Measurements from ENCODE around the gene ESR2.

Gene ESR2

GRCh38 chr14:64296561-64296960 lies 2.4 kb upstream of the ESR2 start:
- Histone ChIP-seq H3K27ac (no peak overlapping the region), H3K9me3 (no peaks in the 10 kb centered on the region), H3K4me1 (ENCODE audit: control insufficient read depth in 1 of 2, insufficient read depth in 1 of 2, low read depth in 1 of 2, low read length in 1 of 2) (peaks cover 7 to 12% of the 10 kb centered on the region in 2 experiments), H3K36me3 (no peaks in the 10 kb centered on the region), H3K27me3 (peaks cover 81% of the 10 kb centered on the region), H3K4me3 (ENCODE audit: low read depth in 1 of 2, low read length in 1 of 2) (no peak overlapping the region)
- TF ChIP-seq, protein P1, sequence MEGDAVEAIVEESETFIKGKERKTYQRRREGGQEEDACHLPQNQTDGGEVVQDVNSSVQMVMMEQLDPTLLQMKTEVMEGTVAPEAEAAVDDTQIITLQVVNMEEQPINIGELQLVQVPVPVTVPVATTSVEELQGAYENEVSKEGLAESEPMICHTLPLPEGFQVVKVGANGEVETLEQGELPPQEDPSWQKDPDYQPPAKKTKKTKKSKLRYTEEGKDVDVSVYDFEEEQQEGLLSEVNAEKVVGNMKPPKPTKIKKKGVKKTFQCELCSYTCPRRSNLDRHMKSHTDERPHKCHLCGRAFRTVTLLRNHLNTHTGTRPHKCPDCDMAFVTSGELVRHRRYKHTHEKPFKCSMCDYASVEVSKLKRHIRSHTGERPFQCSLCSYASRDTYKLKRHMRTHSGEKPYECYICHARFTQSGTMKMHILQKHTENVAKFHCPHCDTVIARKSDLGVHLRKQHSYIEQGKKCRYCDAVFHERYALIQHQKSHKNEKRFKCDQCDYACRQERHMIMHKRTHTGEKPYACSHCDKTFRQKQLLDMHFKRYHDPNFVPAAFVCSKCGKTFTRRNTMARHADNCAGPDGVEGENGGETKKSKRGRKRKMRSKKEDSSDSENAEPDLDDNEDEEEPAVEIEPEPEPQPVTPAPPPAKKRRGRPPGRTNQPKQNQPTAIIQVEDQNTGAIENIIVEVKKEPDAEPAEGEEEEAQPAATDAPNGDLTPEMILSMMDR (IDR thresholded peaks at IDR 0.05), result no peak

GRCh38 chr14:64294672-64295413 lies 672 bp upstream of the ESR2 start:
- H3K4me1 ChIP-seq (ENCODE audit: control insufficient read depth in 1 of 2, insufficient read depth in 1 of 2, low read depth in 1 of 2, low read length in 1 of 2), result peaks cover 7 to 12% of the 10 kb centered on the region in 2 experiments
- H3K9me3 ChIP-seq, result no peaks in the 10 kb centered on the region
- peaks cover 83% of the 10 kb centered on the region for H3K27me3 ChIP-seq
- no peak overlapping the region for H3K4me3 ChIP-seq (ENCODE audit: low read depth in 1 of 2, low read length in 1 of 2)
- TF ChIP-seq, protein P1 (IDR thresholded peaks at IDR 0.05), result no peak
- no peak overlapping the region for H3K27ac ChIP-seq
- H3K36me3 ChIP-seq, result no peaks in the 10 kb centered on the region

GRCh38 chr14:64292197-64292596 lies 2.0 kb downstream of the ESR2 start:
- Histone ChIP-seq H3K9me3 (no peaks in the 10 kb centered on the region), H3K36me3 (no peaks in the 10 kb centered on the region), H3K27ac (no peak overlapping the region), H3K4me1 (ENCODE audit: control insufficient read depth in 1 of 2, insufficient read depth in 1 of 2, low read depth in 1 of 2, low read length in 1 of 2) (peaks cover 7 to 12% of the 10 kb centered on the region in 2 experiments), H3K27me3 (peaks cover 66% of the 10 kb centered on the region), H3K4me3 (ENCODE audit: low read depth in 1 of 2, low read length in 1 of 2) (no peak overlapping the region)
- TF ChIP-seq, protein P1 (IDR thresholded peaks at IDR 0.05), result no peak

- Histone ChIP-seq H3K4me1 (ENCODE audit: control insufficient read depth in 1 of 2, insufficient read depth in 1 of 2, low read depth in 1 of 2, low read length in 1 of 2) (peaks cover 4 to 7% of the 10 kb centered on the region in 2 experiments), H3K27ac (no peak overlapping the region), H3K9me3 (no peaks in the 10 kb centered on the region), H3K4me3 (ENCODE audit: low read depth in 1 of 2, low read length in 1 of 2) (no peak overlapping the region), H3K36me3 (no peaks in the 10 kb centered on the region), H3K27me3 (peaks cover 40% of the 10 kb centered on the region)
- TF ChIP-seq, protein P1 (IDR thresholded peaks at IDR 0.05), result no peak
These were observed 4.6 kb downstream of the ESR2 start for GRCh38 chr14:64289571-64289970.

GRCh38 chr14:64281805-64282204 lies 12.4 kb downstream of the ESR2 start:
- peaks cover 15% of the 10 kb centered on the region for H3K27me3 ChIP-seq
- H3K27ac ChIP-seq, result no peak overlapping the region
- H3K36me3 ChIP-seq, result no peaks in the 10 kb centered on the region
- H3K4me1 ChIP-seq (ENCODE audit: control insufficient read depth in 1 of 2, insufficient read depth in 1 of 2, low read depth in 1 of 2, low read length in 1 of 2), result no peaks in the 10 kb centered on the region
- no peak overlapping the region for H3K4me3 ChIP-seq (ENCODE audit: low read depth in 1 of 2, low read length in 1 of 2)
- H3K9me3 ChIP-seq, result no peaks in the 10 kb centered on the region
- TF ChIP-seq, protein P1 (IDR thresholded peaks at IDR 0.05), result no peak

Data from neutrophil (primary cell).